Measurements from ENCODE around the gene TRIM46. TPM values are rescaled to one million over a fixed set of nuclear protein-coding genes. Genes with fewer than 3 reads are reported as not detected.

TRIM46 gene
- total RNA-seq, 1 experiment from 2014 or later: 18.4 TPM

GRCh38 chr1:155218854-155219591, 45.4 kb downstream of the TRIM46 start:
- H3K27ac ChIP-seq (ENCODE audit: insufficient read length, low read depth, low read length): no peak overlapping the region
- DNase-seq: peak; percentile 57
- no peak overlapping the region for H4K91ac ChIP-seq (ENCODE audit: insufficient read length, low read depth, low read length)
- no peak overlapping the region for H2BK12ac ChIP-seq (ENCODE audit: insufficient read length, low read depth, low read length)
- H3K4me2 ChIP-seq (ENCODE audit: insufficient read depth, insufficient read length, low read length): peak overlapping the region; percentile 7
- H4K8ac ChIP-seq (replicated peaks; ENCODE audit: insufficient read length, low read depth, low read length): no peak overlapping the region
- H2BK120ac ChIP-seq (ENCODE audit: low read depth, low read length, poor library complexity, severe bottlenecking): no peak overlapping the region
- H3K27me3 Mint-ChIP-seq (ENCODE audit: low read depth): peaks cover 1% of the 10 kb centered on the region; the same call in 1 of the 2 replicates
- no peak overlapping the region for H3K4ac ChIP-seq (ENCODE audit: low read depth, low read length)
- H3K23ac ChIP-seq (ENCODE audit: insufficient read length, low read depth, low read length): no peak overlapping the region
- no peaks in the 10 kb centered on the region for H3K27me3 ChIP-seq (ENCODE audit: insufficient read depth, low read length)
- no CpG with 5 or more reads among the region's 7 CpGs for WGBS (ENCODE audit: extremely low coverage, insufficient read length, low lambda C conversion rate)
- H2AK5ac ChIP-seq (ENCODE audit: insufficient read length, low read length): no peak overlapping the region
- H3K56ac ChIP-seq (ENCODE audit: insufficient read length, low read depth, low read length): no peak overlapping the region
- peaks cover 6 to 12% (median 11%) of the 10 kb centered on the region in 3 experiments for H3K36me3 Mint-ChIP-seq (ENCODE audit: insufficient read depth in 1 of 3, low read depth in 3 of 3)
- no peak overlapping the region for H2BK5ac ChIP-seq (ENCODE audit: insufficient read length, low read length)
- no peaks in the 10 kb centered on the region for H3K9me3 ChIP-seq (ENCODE audit: control insufficient read depth, low read depth, low read length)
- no peaks in the 10 kb centered on the region for H3K79me1 ChIP-seq (ENCODE audit: insufficient read depth, low read depth, low read length, poor library complexity, severe bottlenecking)
- H3K14ac ChIP-seq (ENCODE audit: insufficient read depth, low read length): no peak overlapping the region
- H3K27ac Mint-ChIP-seq: peak overlapping the region; percentile 66 to 90 (median 89)
- no peak overlapping the region for H2AFZ ChIP-seq (ENCODE audit: low read length)
- H3K23me2 ChIP-seq (ENCODE audit: insufficient read length, low read depth, low read length, poor library complexity, severe bottlenecking): no peaks in the 10 kb centered on the region
- no peak for TF ChIP-seq CTCF (conservative IDR thresholded peaks at IDR 0.05)
- no peak overlapping the region for H3K9ac ChIP-seq (ENCODE audit: extremely low read depth, insufficient read length, low read length)
- peak overlapping the region; percentile 50 to 70 for H3K4me3 Mint-ChIP-seq
- no peak overlapping the region for H2BK20ac ChIP-seq (ENCODE audit: low read depth, low read length, poor library complexity, severe bottlenecking)
- H4K5ac ChIP-seq (ENCODE audit: insufficient read length, low read depth, low read length): no peak overlapping the region
- H3K9me3 Mint-ChIP-seq: no peaks in the 10 kb centered on the region
- peaks cover 11 to 16% of the 10 kb centered on the region in 2 experiments for H3K4me1 Mint-ChIP-seq
- no peak overlapping the region for H3T11ph ChIP-seq (ENCODE audit: low read length)
- no peak overlapping the region for H2BK15ac ChIP-seq (ENCODE audit: low read depth, low read length)
- no peak overlapping the region for H3K18ac ChIP-seq (ENCODE audit: insufficient read length, low read depth, low read length)
- no peaks in the 10 kb centered on the region for H4K20me1 ChIP-seq (ENCODE audit: control insufficient read depth, insufficient read depth, insufficient read length)
- H3K79me2 ChIP-seq (ENCODE audit: insufficient read depth, low read length): no peaks in the 10 kb centered on the region
- no peaks in the 10 kb centered on the region for H3K4me1 ChIP-seq (ENCODE audit: insufficient read depth, low read length)

All from H9 (cell line).